ENCODE measurements around the gene PRELP. TPM values are rescaled to one million over a fixed set of nuclear protein-coding genes. Genes with fewer than 3 reads are reported as not detected.

The PRELP gene
- total and polyA plus RNA-seq, 2 of the 8 experiments (the other 6 are each of a cell fraction or from before 2014, with no cell fraction given), result 0.13 to 0.23 TPM

GRCh38 chr1:203534526-203534925 lies 58.9 kb downstream of the PRELP start:
- H4K20me1 ChIP-seq (replicated peaks in 1 of 2; ENCODE audit: control insufficient read depth in 1 of 2, insufficient read depth in 2 of 2, low read length in 2 of 2), result no peaks in the 10 kb centered on the region
- no peak overlapping the region for H2BK15ac ChIP-seq (ENCODE audit: low read length)
- no peak overlapping the region for H2AK5ac ChIP-seq (ENCODE audit: low read depth, low read length)
- no peak overlapping the region for H2BK120ac ChIP-seq (replicated peaks; ENCODE audit: low read depth, low read length)
- H3K9ac ChIP-seq (replicated peaks in 1 of 4; ENCODE audit: extremely low read depth in 1 of 4, low read depth in 3 of 4, low read length in 3 of 4), result no peak overlapping the region
- H3K9me3 ChIP-seq (ENCODE audit: insufficient read depth in 2 of 2, low read depth in 1 of 2, low read length in 1 of 2), result no peaks in the 10 kb centered on the region
- no peak overlapping the region for H3K56ac ChIP-seq (replicated peaks; ENCODE audit: insufficient read length, low read depth, low read length)
- FAIRE-seq (no peak), DNase-seq (ENCODE audit: low read depth in 1 of 2, low spot score in 2 of 2) (no peak)
- no peak overlapping the region for H3K14ac ChIP-seq (ENCODE audit: insufficient read length)
- no peaks in the 10 kb centered on the region for H3K79me1 ChIP-seq (ENCODE audit: low read depth, low read length)
- 86% methylated on average over 3 of the region's 3 CpGs; no CpG with 5 or more reads in 1 of the 2 experiments for WGBS, 2 experiments (ENCODE audit: extremely low coverage in 1 of 2, insufficient coverage in 1 of 2, insufficient read length in 1 of 2, insufficient replicate concordance in 2 of 2, low coverage in 1 of 2, low lambda C conversion rate in 2 of 2, missing lambda C conversion rate in 1 of 2)
- ChIA-PET POLR2A (ENCODE audit: partially characterized antibody) (interaction anchor here (1.8 kb wide), 1 partner anchor 8 kb away, joined by 4 read pairs; no protein-coding TSS in a partner anchor), CTCF (ENCODE audit: partially characterized antibody) (interaction anchor here (1.0 kb wide), 2 partner anchors 13 to 21 kb away, joined by 3 to 4 read pairs; no protein-coding TSS in a partner anchor)
- H2AFZ ChIP-seq (ENCODE audit: low read length), result no peak overlapping the region
- H2BK12ac ChIP-seq (ENCODE audit: low read depth, low read length), result no peak overlapping the region
- no peak overlapping the region for H4K8ac ChIP-seq (ENCODE audit: extremely low read depth, insufficient read depth, low read length)
- no peaks in the 10 kb centered on the region for H3K4me1 ChIP-seq (replicated peaks in 1 of 4; ENCODE audit: control insufficient read depth in 3 of 4, insufficient read depth in 4 of 4, low read length in 3 of 4)
- H4K91ac ChIP-seq (replicated peaks; ENCODE audit: insufficient read length, low read length), result no peak overlapping the region
- H3K23ac ChIP-seq (ENCODE audit: insufficient read length), result no peak overlapping the region
- H3K27me3 ChIP-seq (replicated peaks in 1 of 4; ENCODE audit: control insufficient read depth in 3 of 4, extremely low read depth in 1 of 4, insufficient read depth in 3 of 4, low read length in 3 of 4), result no peaks in the 10 kb centered on the region
- H3K4me2 ChIP-seq (ENCODE audit: insufficient read depth in 1 of 2, low read depth in 2 of 2, low read length in 2 of 2), result no peak overlapping the region
- H3K23me2 ChIP-seq (ENCODE audit: low read depth, low read length), result no peaks in the 10 kb centered on the region
- H2BK20ac ChIP-seq (ENCODE audit: low read length), result no peak overlapping the region
- H3K36me3 ChIP-seq (ENCODE audit: control insufficient read depth in 2 of 4, insufficient read depth in 4 of 4, low read length in 3 of 4), result no peaks in the 10 kb centered on the region
- H3K79me2 ChIP-seq (ENCODE audit: control insufficient read depth in 1 of 2, insufficient read depth in 2 of 2, low read length in 2 of 2), result no peaks in the 10 kb centered on the region
- H2BK5ac ChIP-seq (ENCODE audit: low read depth, low read length), result no peak overlapping the region
- no peak overlapping the region for H4K5ac ChIP-seq (ENCODE audit: insufficient read length, low read depth, low read length)
- H3K18ac ChIP-seq (ENCODE audit: extremely low read depth, low read length), result no peak overlapping the region
- no peak for TF ChIP-seq POLR2A (IDR thresholded peaks at IDR 0.05; ENCODE audit: control extremely low read depth in 1 of 2, low read depth in 2 of 2, low read length in 2 of 2)
- TF ChIP-seq EGR1 (IDR thresholded peaks at IDR 0.05; ENCODE audit: borderline replicate concordance, low read depth, low read length), result no peak
- no peak for TF ChIP-seq SP2 (IDR thresholded peaks at IDR 0.05; ENCODE audit: low read length)
- no peak overlapping the region for H3K4ac ChIP-seq (replicated peaks; ENCODE audit: insufficient read length, low read depth, low read length)
- H3K4me3 ChIP-seq (ENCODE audit: extremely low read depth in 1 of 4, insufficient read depth in 2 of 4, low read depth in 3 of 4, low read length in 4 of 4), result no peak overlapping the region
- H3K27ac ChIP-seq (ENCODE audit: low read depth, low read length), result no peak overlapping the region
